ENCODE results near the gene CAP2.

- TF ChIP-seq EZH2 (IDR thresholded peaks at IDR 0.05; ENCODE audit: borderline replicate concordance, low read length) = no peak
- no peak for TF ChIP-seq CTCF (IDR thresholded peaks at IDR 0.05; ENCODE audit: low read length)
Measured at GRCh38 chr6:17421406-17421805, 28.0 kb downstream of the CAP2 start.

Data from OCI-LY1 (cell line).